HG02970 (cell line): ENCODE results near the gene CD93.

Experiments used
- ATAC-seq: cut with Tn5 transposase; IDR thresholded peaks from one replicate; pipeline ENCODE4 v1.9.1; 2021; ENCODE audit warnings: mild to moderate bottlenecking, moderate library complexity, moderate number of reproducible peaks; ENCODE audit not compliant: unreplicated experiment, low FRiP score

The CD93 gene

GRCh38 chr20:23100720-23101107 lies 14.6 kb upstream of the CD93 start:
- ATAC-seq: no peak

GRCh38 chr20:23099791-23100719 lies 13.9 kb upstream of the CD93 start:
- ATAC-seq: no peak

- ATAC-seq: no peak
Measured at GRCh38 chr20:23097636-23098580, 11.8 kb upstream of the CD93 start.

GRCh38 chr20:23096986-23097520 lies 10.9 kb upstream of the CD93 start:
- no peak for ATAC-seq

GRCh38 chr20:23096097-23096496 lies 10.0 kb upstream of the CD93 start:
- no peak for ATAC-seq

GRCh38 chr20:23095499-23095898 lies 9.4 kb upstream of the CD93 start:
- ATAC-seq: no peak

GRCh38 chr20:23094927-23095326 lies 8.8 kb upstream of the CD93 start:
- no peak for ATAC-seq

- ATAC-seq: no peak
Measured at GRCh38 chr20:23094213-23094896, 8.2 kb upstream of the CD93 start.

GRCh38 chr20:23093613-23094012 lies 7.5 kb upstream of the CD93 start:
- ATAC-seq: no peak

- no peak for ATAC-seq
Measured at GRCh38 chr20:23092861-23093495, 6.9 kb upstream of the CD93 start.

GRCh38 chr20:23092384-23092756 lies 6.2 kb upstream of the CD93 start:
- ATAC-seq: no peak

- no peak for ATAC-seq
Measured at GRCh38 chr20:23091721-23092383, 5.7 kb upstream of the CD93 start.

- no peak for ATAC-seq
Measured at GRCh38 chr20:23090878-23091277, 4.8 kb upstream of the CD93 start.

- ATAC-seq: no peak
Measured at GRCh38 chr20:23090147-23090546, 4.0 kb upstream of the CD93 start.

GRCh38 chr20:23088866-23089265 lies 2.7 kb upstream of the CD93 start:
- no peak for ATAC-seq

- ATAC-seq: no peak
Measured at GRCh38 chr20:23087587-23088251, 1.6 kb upstream of the CD93 start.

- ATAC-seq: no peak
Measured at GRCh38 chr20:23086931-23087411, 847 bp upstream of the CD93 start.

GRCh38 chr20:23085436-23086055 lies 578 bp downstream of the CD93 start:
- ATAC-seq: no peak
